Hepatocyte (in vitro differentiated cells): Measurements from ENCODE around the gene RAET1E. TPM values are rescaled to one million over a fixed set of nuclear protein-coding genes. Genes with fewer than 3 reads are reported as not detected.

Source experiments
- DNase-seq: peaks from one replicate; pipeline ENCODE4 v3.0.0-alpha.2; 2016; ENCODE audit warnings: low spot score
- H2AFZ ChIP-seq: fragments of 200-600 bp; sonication (generic); 2 replicates; pipeline ENCODE4 v1.6.0; 2016; ENCODE audit warnings: antibody characterized with exemption, mild to moderate bottlenecking
- H3K27ac ChIP-seq: fragments of 200-600 bp; sonication (generic); 2 replicates; pipeline ENCODE4 v1.5.1; 2016; ENCODE audit warnings: mild to moderate bottlenecking
- H3K27me3 ChIP-seq: fragments of 200-600 bp; sonication (generic); 2 replicates; pipeline ENCODE4 v1.6.1; 2016
- H3K36me3 ChIP-seq: fragments of 200-600 bp; sonication (generic); replicated peaks from 2 replicates; pipeline ENCODE4 v1.5.1; 2016; ENCODE audit warnings: low read depth; ENCODE audit not compliant: insufficient read depth
- H3K4me1 ChIP-seq: fragments of 200-600 bp; sonication (generic); 2 replicates; pipeline ENCODE4 v1.5.1; 2016; ENCODE audit warnings: mild to moderate bottlenecking, moderate library complexity; ENCODE audit not compliant: insufficient read depth
- H3K4me2 ChIP-seq: fragments of 200-600 bp; sonication (generic); 2 replicates; pipeline ENCODE4 v1.6.0; 2016
- H3K4me3 ChIP-seq: fragments of 200-600 bp; sonication (generic); 2 replicates; pipeline ENCODE4 v1.5.1; 2016; ENCODE audit warnings: mild to moderate bottlenecking
- H3K79me2 ChIP-seq: fragments of 200-600 bp; sonication (generic); 2 replicates; pipeline ENCODE4 v1.6.0; 2017; ENCODE audit warnings: mild to moderate bottlenecking
- H3K9me2 ChIP-seq: fragments of 200-600 bp; sonication (generic); replicated peaks from 2 replicates; pipeline ENCODE4 v1.6.0; 2017; ENCODE audit warnings: mild to moderate bottlenecking; ENCODE audit not compliant: insufficient read depth
- H3K9me3 ChIP-seq: fragments of 200-600 bp; sonication (generic); 2 replicates; pipeline ENCODE4 v1.5.1; 2016; ENCODE audit warnings: low read depth, mild to moderate bottlenecking
- H4K20me1 ChIP-seq: fragments of 200-600 bp; sonication (generic); 2 replicates; pipeline ENCODE4 v1.6.0; 2016; ENCODE audit warnings: mild to moderate bottlenecking; ENCODE audit not compliant: insufficient read depth, poor library complexity, severe bottlenecking
- CTCF ChIP-seq: fragments of 200-600 bp; sonication (generic); IDR thresholded peaks from 2 replicates; pipeline ENCODE4 v1.5.1; 2016; ENCODE audit warnings: antibody characterized with exemption, mild to moderate bottlenecking; ENCODE audit not compliant: poor library complexity
- EZH2 ChIP-seq: fragments of 200-600 bp; sonication (generic); IDR thresholded peaks from 2 replicates; pipeline ENCODE4 v1.6.1; 2016; ENCODE audit warnings: antibody characterized with exemption, mild to moderate bottlenecking, borderline replicate concordance
- EZH2phosphoT487 ChIP-seq: fragments of 200-600 bp; sonication (generic); IDR thresholded peaks from one replicate; pipeline ENCODE4 v1.6.1; 2018; ENCODE audit warnings: antibody characterized with exemption, mild to moderate bottlenecking, low read depth, moderate library complexity; ENCODE audit not compliant: unreplicated experiment, severe bottlenecking
- WGBS: methylation state at CpG from one replicate; pipeline ENCODE4 v1.1.6; 2016; ENCODE audit warnings: low lambda C conversion rate; ENCODE audit errors: missing lambda C conversion rate; 5-methylcytosine and 5-hydroxymethylcytosine counted together
- polyA plus RNA-seq: library from polyadenylated mRNA; unstranded; fragments of >200 nt; fragmentation: Nextera tagmentation; extraction: Ambion mirVana; gene quantifications from 2 replicates; pipeline ENCODE4 v1.2.1, GENCODE V29; 2016
- total RNA-seq: library from RNA; depleted of rRNA; stranded (reverse); fragments of >200 nt; gene quantifications from 2 replicates; pipeline ENCODE4 v1.2.3, GENCODE V29; 2014

The RAET1E gene
- total and polyA plus RNA-seq, 2 experiments from 2014 or later = not detected

- H3K9me2 ChIP-seq = no peaks in the 10 kb centered on the region
- H4K20me1 ChIP-seq = no peaks in the 10 kb centered on the region
- peaks cover 5% of the 10 kb centered on the region for H3K4me1 ChIP-seq
- H3K9me3 ChIP-seq = no peaks in the 10 kb centered on the region
- H3K27ac ChIP-seq = no peak overlapping the region
- no peaks in the 10 kb centered on the region for H3K36me3 ChIP-seq
- WGBS = 35% methylated on average over 2 of the region's 2 CpGs
- H3K4me3 ChIP-seq = no peak overlapping the region
- no peak overlapping the region for H2AFZ ChIP-seq
- peaks cover 82% of the 10 kb centered on the region for H3K27me3 ChIP-seq
- TF ChIP-seq EZH2 (no peak), CTCF (no peak), EZH2phosphoT487 (no peak)
- H3K4me2 ChIP-seq = no peak overlapping the region
- no peaks in the 10 kb centered on the region for H3K79me2 ChIP-seq
- no peak for DNase-seq
These were observed 38.8 kb upstream of the RAET1E start for GRCh38 chr6:149936743-149937142.

- Histone ChIP-seq H3K9me2 (no peaks in the 10 kb centered on the region), H3K4me3 (no peak overlapping the region), H3K4me2 (no peak overlapping the region), H3K27me3 (peaks cover 85% of the 10 kb centered on the region), H3K36me3 (no peaks in the 10 kb centered on the region), H3K4me1 (peaks cover 5% of the 10 kb centered on the region), H4K20me1 (no peaks in the 10 kb centered on the region), H3K27ac (no peak overlapping the region), H3K79me2 (no peaks in the 10 kb centered on the region), H3K9me3 (no peaks in the 10 kb centered on the region), H2AFZ (no peak overlapping the region)
- no peak for DNase-seq
- 38% methylated on average over 2 of the region's 2 CpGs for WGBS
- no peak for TF ChIP-seq EZH2phosphoT487
- no peak for TF ChIP-seq EZH2
- no peak for TF ChIP-seq CTCF
These were observed 37.8 kb upstream of the RAET1E start for GRCh38 chr6:149935668-149936067.

DNA sequence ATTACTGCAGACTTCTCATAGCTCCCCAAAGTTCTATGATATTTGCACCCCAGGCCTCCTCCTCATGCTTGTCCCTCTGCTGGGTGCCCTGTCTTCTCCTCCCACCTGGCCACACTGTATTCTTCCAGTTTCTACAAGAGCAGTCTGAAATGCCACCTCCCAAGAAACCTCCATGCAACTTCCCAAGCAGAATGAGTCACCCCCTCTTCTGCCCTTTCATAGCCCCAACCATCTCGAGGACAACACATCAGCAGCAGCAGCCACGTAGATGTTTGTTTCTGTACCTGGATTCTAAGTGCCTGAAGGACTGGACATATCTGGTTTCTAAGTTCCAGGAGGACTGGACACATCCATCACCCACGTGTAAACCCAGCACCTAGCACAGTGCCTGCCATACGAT is 37.3 kb upstream of the RAET1E start:
- peaks cover 85% of the 10 kb centered on the region for H3K27me3 ChIP-seq
- no peaks in the 10 kb centered on the region for H4K20me1 ChIP-seq
- H3K79me2 ChIP-seq = no peaks in the 10 kb centered on the region
- no peak overlapping the region for H3K4me3 ChIP-seq
- no peak for TF ChIP-seq EZH2
- TF ChIP-seq CTCF = no peak
- TF ChIP-seq EZH2phosphoT487 = no peak
- 44% methylated on average over 4 of the region's 4 CpGs for WGBS
- H3K36me3 ChIP-seq = no peaks in the 10 kb centered on the region
- no peak for DNase-seq
- no peak overlapping the region for H2AFZ ChIP-seq
- H3K27ac ChIP-seq = no peak overlapping the region
- no peaks in the 10 kb centered on the region for H3K9me3 ChIP-seq
- peaks cover 5% of the 10 kb centered on the region for H3K4me1 ChIP-seq
- H3K4me2 ChIP-seq = no peak overlapping the region
- no peaks in the 10 kb centered on the region for H3K9me2 ChIP-seq
